GM21528 (cell line): Measurements from ENCODE around the gene EDN1.

Experiments
- ATAC-seq: cut with Tn5 transposase; IDR thresholded peaks from one replicate; pipeline ENCODE4 v1.9.1; 2021; ENCODE audit warnings: mild to moderate bottlenecking, moderate library complexity; ENCODE audit not compliant: unreplicated experiment, low FRiP score

Gene EDN1

GRCh38 chr6:12266571-12266970, 23.6 kb upstream of the EDN1 start:
- no peak for ATAC-seq

GRCh38 chr6:12269110-12269509, 21.1 kb upstream of the EDN1 start:
- ATAC-seq = no peak

- ATAC-seq = no peak
Measured at GRCh38 chr6:12270551-12271230, 19.5 kb upstream of the EDN1 start.

GRCh38 chr6:12271594-12271993, 18.6 kb upstream of the EDN1 start:
- ATAC-seq = no peak

GRCh38 chr6:12271997-12272396, 18.2 kb upstream of the EDN1 start:
- no peak for ATAC-seq

- ATAC-seq = no peak
Measured at GRCh38 chr6:12275107-12275506, 15.1 kb upstream of the EDN1 start.

- ATAC-seq = no peak
Measured at GRCh38 chr6:12276930-12277315, 13.2 kb upstream of the EDN1 start.

- no peak for ATAC-seq
Measured at GRCh38 chr6:12277386-12277785, 12.8 kb upstream of the EDN1 start.

- no peak for ATAC-seq
Measured at GRCh38 chr6:12278915-12279314, 11.2 kb upstream of the EDN1 start.

GRCh38 chr6:12279322-12280091, 10.7 kb upstream of the EDN1 start:
- no peak for ATAC-seq

GRCh38 chr6:12280458-12280857, 9.7 kb upstream of the EDN1 start:
- ATAC-seq = no peak

- no peak for ATAC-seq
Measured at GRCh38 chr6:12280902-12281301, 9.3 kb upstream of the EDN1 start.

- ATAC-seq = no peak
Measured at GRCh38 chr6:12283904-12284303, 6.3 kb upstream of the EDN1 start.

GRCh38 chr6:12286373-12287110, 3.6 kb upstream of the EDN1 start:
- ATAC-seq = no peak

GRCh38 chr6:12288211-12288618, 1.9 kb upstream of the EDN1 start:
- no peak for ATAC-seq

- no peak for ATAC-seq
Measured at GRCh38 chr6:12288914-12289313, 1.2 kb upstream of the EDN1 start.

- no peak for ATAC-seq
Measured at GRCh38 chr6:12289365-12289919, 719 bp upstream of the EDN1 start.

- no peak for ATAC-seq
Measured at GRCh38 chr6:12291071-12291838, 1.1 kb downstream of the EDN1 start.

GRCh38 chr6:12291839-12292604, 1.9 kb downstream of the EDN1 start:
- ATAC-seq = no peak
